ENCODE results near the gene PPP1R15A. TPM values are rescaled to one million over a fixed set of nuclear protein-coding genes. Genes with fewer than 3 reads are reported as not detected.
A peak's percentile ranks its signal among the peaks of the same experiment; 100 is the strongest.

Gene PPP1R15A
- total RNA-seq = 63.9 and 76.0 TPM in 2 replicates

DNA sequence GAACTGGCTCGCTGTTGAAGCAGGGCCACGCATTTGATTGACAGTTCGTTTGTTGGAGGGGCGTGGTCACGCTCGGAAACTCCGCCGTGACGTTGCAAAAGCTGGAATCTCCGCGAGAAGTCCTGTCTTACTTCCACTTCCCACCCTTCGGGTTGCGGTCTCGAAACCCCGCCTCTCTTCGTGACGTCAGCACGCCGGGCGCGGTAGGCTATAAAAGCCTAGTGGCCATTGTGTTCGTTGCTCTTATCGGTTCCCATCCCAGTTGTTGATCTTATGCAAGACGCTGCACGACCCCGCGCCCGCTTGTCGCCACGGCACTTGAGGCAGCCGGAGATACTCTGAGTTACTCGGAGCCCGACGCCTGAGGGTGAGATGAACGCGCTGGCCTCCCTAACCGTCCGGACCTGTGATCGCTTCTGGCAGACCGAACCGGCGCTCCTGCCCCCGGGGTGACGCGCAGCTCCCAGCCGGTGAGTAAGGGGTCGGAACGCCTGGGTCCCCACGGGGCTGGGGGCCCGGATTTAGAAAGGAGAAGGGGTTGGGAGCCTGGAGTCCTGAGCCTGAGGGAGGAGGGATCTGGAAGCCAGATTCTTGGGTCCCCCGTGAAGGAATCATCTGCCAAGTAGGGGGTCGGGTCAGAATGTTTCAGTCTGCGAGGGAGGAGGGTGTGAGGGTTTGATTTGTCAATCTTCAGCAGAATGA, at the start of gene PPP1R15A:
PPP1R15A (plus strand) TSS at position 240 of the 702 bp plus-strand sequence. CDS start 813 bp downstream, outside the sequence.
- peak within 1 kb of the TSS; percentile 94 for H3K4me3 ChIP-seq (ENCODE audit: low read depth, low read length)
- TF ChIP-seq CTCF (IDR thresholded peaks at IDR 0.05; ENCODE audit: insufficient read depth, low read depth, low read length) = no peak
- peak; percentile 99 for DNase-seq (ENCODE audit: low read depth)

GRCh38 chr19:48822514-48822913, 49.7 kb upstream of the PPP1R15A start:
- TF ChIP-seq CTCF (IDR thresholded peaks at IDR 0.05; ENCODE audit: insufficient read depth, low read depth, low read length) = no peak
- no peak overlapping the region for H3K4me3 ChIP-seq (ENCODE audit: low read depth, low read length)

GRCh38 chr19:48826606-48827020, 45.6 kb upstream of the PPP1R15A start:
- DNase-seq (ENCODE audit: low read depth) = no peak
- no peak overlapping the region for H3K4me3 ChIP-seq (ENCODE audit: low read depth, low read length)
- TF ChIP-seq CTCF (IDR thresholded peaks at IDR 0.05; ENCODE audit: insufficient read depth, low read depth, low read length) = no peak

More at GRCh38 chr19:48822514-48822913, 49.7 kb upstream of the PPP1R15A start:
- DNase-seq (ENCODE audit: low read depth) = no peak

DNA sequence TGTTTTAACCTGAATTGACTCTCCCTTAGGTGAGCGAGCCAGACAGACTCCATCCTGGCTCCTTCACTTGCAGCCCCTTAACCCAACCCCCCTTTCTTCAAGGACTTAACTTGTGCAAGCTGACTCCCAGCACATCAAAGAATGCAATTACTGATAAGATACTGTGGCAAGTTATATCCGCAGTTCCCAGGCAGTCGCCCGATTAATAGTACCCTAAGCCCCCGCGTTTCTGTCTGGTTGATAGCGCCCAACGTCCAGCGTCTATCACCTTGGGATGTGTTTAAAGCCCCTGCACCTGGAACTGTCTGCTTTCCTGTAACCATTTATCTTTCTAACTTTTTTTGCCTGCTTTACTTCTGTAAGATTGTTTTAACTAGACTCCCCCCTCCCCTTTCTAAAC, 42.1 kb upstream of the PPP1R15A start:
- no peak for DNase-seq (ENCODE audit: low read depth)
- no peak overlapping the region for H3K4me3 ChIP-seq (ENCODE audit: low read depth, low read length)
- TF ChIP-seq CTCF (IDR thresholded peaks at IDR 0.05; ENCODE audit: insufficient read depth, low read depth, low read length) = no peak

DNA sequence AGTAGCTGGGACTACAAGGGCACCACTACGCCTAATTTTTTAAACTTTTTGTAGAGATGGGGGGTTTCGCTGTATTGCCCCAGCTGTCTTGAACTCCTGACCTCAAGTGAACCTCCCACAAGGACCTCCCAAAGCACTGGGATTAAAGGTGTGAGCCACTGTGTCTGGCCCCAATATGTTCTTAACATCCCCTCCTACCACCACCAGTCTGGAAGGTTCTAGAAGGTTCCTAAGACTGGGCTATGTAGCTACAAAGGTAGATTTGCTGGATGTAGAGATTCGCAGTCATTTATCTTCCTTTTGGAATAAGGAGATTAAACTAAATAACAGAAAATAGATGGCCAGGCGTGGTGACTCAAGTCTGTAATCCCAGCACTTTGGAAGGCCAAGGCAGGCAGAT, 41.3 kb upstream of the PPP1R15A start:
- no peak for TF ChIP-seq CTCF (IDR thresholded peaks at IDR 0.05; ENCODE audit: insufficient read depth, low read depth, low read length)
- no peak overlapping the region for H3K4me3 ChIP-seq (ENCODE audit: low read depth, low read length)
- DNase-seq (ENCODE audit: low read depth) = no peak

GRCh38 chr19:48833049-48833448, 39.2 kb upstream of the PPP1R15A start:
- no peak overlapping the region for H3K4me3 ChIP-seq (ENCODE audit: low read depth, low read length)
- TF ChIP-seq CTCF (IDR thresholded peaks at IDR 0.05; ENCODE audit: insufficient read depth, low read depth, low read length) = no peak
- no peak for DNase-seq (ENCODE audit: low read depth)

DNA sequence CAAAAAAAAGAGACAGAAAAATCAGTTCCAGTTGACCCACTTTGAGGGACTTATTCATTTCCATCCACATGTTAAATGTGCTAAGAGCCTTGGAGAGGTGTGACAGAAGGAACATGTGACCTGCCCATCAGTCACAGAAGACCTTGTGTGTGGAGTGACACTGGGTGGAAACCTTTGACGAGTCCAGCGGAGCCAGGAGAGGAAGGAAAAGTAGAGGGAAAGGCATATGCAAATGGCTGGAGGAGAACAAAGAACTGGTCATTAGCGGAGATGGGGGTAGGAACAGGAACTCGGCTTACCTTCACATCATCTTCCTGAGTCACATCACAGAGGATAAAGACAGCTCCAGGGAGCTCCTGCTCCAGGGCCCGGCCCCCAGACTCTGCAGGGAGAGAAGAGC, 38.2 kb upstream of the PPP1R15A start:
- DNase-seq (ENCODE audit: low read depth) = no peak
- no peak for TF ChIP-seq CTCF (IDR thresholded peaks at IDR 0.05; ENCODE audit: insufficient read depth, low read depth, low read length)
- no peak overlapping the region for H3K4me3 ChIP-seq (ENCODE audit: low read depth, low read length)
